Measurements from ENCODE around the gene SKAP2.
A peak's percentile ranks its signal among the peaks of the same experiment; 100 is the strongest.

SKAP2 gene

DNA sequence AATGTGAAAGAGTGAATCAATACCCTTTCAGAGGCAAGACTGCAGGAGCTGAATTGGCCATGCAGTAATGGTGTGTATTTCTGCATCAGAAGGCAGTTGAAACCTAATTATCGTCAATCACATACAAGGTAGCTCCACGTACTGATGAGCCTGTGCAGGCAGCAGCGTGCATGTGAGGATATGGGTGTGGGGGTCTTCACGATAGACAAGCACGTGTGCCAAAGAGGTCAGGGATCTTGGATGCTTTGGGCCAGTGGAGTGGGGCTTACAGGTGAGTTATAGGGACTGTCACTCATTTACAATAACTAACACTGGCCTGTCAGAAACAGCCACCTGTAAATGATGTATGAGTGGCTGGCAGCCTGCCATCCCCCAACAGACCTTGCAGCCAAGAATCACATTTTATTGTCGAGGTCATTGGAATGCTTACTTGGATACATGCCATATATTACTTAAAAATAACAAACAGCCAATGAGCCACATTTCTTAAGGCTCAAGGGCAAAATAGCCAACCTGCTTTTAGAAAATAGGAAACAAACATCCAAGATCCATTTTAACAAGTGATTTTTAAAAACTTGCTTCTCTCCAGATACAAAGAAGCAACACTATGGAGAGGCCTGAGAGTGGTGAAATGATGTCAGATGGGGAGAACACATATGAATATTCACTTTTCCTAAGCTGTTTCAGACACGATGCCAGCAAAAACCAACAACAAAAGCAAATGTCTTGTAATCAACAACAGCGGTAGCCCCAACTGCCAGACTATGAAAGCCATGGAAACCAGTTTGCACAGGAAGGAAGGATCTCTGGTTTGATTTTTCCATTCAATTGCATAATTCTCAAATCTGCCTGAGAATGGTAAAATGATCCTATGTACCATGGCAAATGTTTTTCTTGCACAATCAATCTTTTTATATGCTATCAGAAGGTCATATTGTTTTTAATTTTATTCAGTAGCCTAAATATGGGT is 210.7 kb downstream of the SKAP2 start:
- peak; percentile 8 for DNase-seq (ENCODE audit: low read depth)
- no peak overlapping the region for H3K4me3 ChIP-seq (ENCODE audit: low read length)
- no peak for TF ChIP-seq CTCF (conservative IDR thresholded peaks at IDR 0.05; ENCODE audit: low read length)

DNA sequence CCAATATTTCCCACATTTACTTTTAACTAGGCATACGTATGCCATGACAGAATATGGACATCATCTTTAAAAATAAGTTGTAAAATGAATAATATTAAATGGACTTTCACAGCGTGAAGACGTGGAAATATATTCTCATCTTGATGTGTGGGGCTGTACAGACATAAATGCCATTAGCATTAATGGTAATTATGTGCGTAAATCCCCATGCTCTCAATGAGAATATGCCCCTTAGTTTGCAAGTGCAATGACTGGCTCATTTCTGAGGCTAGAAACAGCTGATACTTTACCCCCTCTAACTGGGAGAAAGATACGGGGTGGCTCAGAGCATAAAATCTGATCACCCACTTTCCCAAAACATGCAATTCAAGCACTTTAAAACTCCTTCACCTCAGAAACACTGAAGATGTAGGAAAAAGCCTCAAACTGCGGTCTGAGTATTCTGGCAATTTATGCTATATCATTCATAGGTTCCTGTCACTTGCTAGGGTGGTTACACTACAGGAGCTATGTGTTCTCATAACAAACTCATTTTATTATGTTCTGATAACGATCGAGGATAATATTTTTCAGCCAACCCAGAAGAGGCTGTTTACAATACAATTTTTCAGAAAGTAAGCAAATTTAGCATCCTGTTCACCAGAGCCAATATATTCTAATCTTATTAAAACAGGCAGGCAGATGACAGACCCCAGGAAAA is 211.8 kb downstream of the SKAP2 start:
- no peak for DNase-seq (ENCODE audit: low read depth)
- TF ChIP-seq CTCF (conservative IDR thresholded peaks at IDR 0.05; ENCODE audit: low read length), result no peak
- H3K4me3 ChIP-seq (ENCODE audit: low read length), result no peak overlapping the region

- no peak for DNase-seq (ENCODE audit: low read depth)
- no peak overlapping the region for H3K4me3 ChIP-seq (ENCODE audit: low read length)
- TF ChIP-seq CTCF (conservative IDR thresholded peaks at IDR 0.05; ENCODE audit: low read length), result no peak
Observed at GRCh38 chr7:26650103-26650502, 214.3 kb downstream of the SKAP2 start.

DNA sequence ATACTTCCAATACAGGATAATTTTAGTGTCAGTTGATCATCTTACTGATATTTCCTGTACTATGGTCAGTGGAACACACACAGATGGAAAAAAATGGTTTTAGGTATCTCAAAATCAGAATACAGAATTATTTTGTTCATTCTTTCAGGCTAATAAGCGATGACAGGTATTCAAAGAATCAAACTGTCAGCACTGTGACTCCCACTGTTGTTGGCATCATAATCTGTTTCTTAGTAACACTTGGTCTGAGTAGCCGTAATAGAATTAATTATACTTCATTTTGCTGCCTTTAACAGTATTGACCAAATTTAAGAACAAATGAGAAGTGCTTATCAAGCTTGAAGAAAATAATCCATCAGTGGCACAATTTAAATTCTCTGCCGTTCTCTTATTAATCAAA is 215.0 kb downstream of the SKAP2 start:
- H3K4me3 ChIP-seq (ENCODE audit: low read length), result no peak overlapping the region
- no peak for DNase-seq (ENCODE audit: low read depth)
- no peak for TF ChIP-seq CTCF (conservative IDR thresholded peaks at IDR 0.05; ENCODE audit: low read length)

- TF ChIP-seq CTCF (conservative IDR thresholded peaks at IDR 0.05; ENCODE audit: low read length), result no peak
- DNase-seq (ENCODE audit: low read depth), result peak; percentile 65
- no peak overlapping the region for H3K4me3 ChIP-seq (ENCODE audit: low read length)
Observed at GRCh38 chr7:26648554-26648953, 215.8 kb downstream of the SKAP2 start.

GRCh38 chr7:26646336-26647048 is 217.9 kb downstream of the SKAP2 start:
- TF ChIP-seq CTCF (conservative IDR thresholded peaks at IDR 0.05; ENCODE audit: low read length), result no peak
- H3K4me3 ChIP-seq (ENCODE audit: low read length), result no peak overlapping the region
- peak; percentile 4 for DNase-seq (ENCODE audit: low read depth)

Measured in AG10803 (cell line).